HG03175 (cell line): ENCODE measurements around the gene CYP2C18.
"Not testable (repeated sequence)": the region's sequence is repeated elsewhere in the genome, so short reads cannot be mapped to it uniquely, and the experiment has no call there.

Experiments used
- ATAC-seq: cut with Tn5 transposase; IDR thresholded peaks from one replicate; pipeline ENCODE4 v1.9.1; 2021; ENCODE audit warnings: mild to moderate bottlenecking, moderate library complexity; ENCODE audit not compliant: unreplicated experiment

CYP2C18 gene

GRCh38 chr10:94738588-94738987, 55.1 kb downstream of the CYP2C18 start:
- no peak for ATAC-seq

GRCh38 chr10:94747137-94747536, 63.6 kb downstream of the CYP2C18 start:
- no peak for ATAC-seq

GRCh38 chr10:94747838-94748237, 64.3 kb downstream of the CYP2C18 start:
- ATAC-seq, result no peak

GRCh38 chr10:94757916-94758315, 74.4 kb downstream of the CYP2C18 start:
- no peak for ATAC-seq

- no peak for ATAC-seq
Measured at GRCh38 chr10:94760586-94761178, 77.2 kb downstream of the CYP2C18 start.

GRCh38 chr10:94762393-94762792, 78.9 kb downstream of the CYP2C18 start, which contains the start of gene CYP2C19:
Gene CYP2C19 (plus strand): TSS chr10:94762681. CDS start chr10:94762706, 25 bp downstream.
- no peak for ATAC-seq

- ATAC-seq, result not testable (repeated sequence)
Measured at GRCh38 chr10:94775425-94775824, 91.9 kb downstream of the CYP2C18 start.

- ATAC-seq, result no peak
Measured at GRCh38 chr10:94777886-94778458, 94.4 kb downstream of the CYP2C18 start.

- ATAC-seq, result no peak
Measured at GRCh38 chr10:94780844-94781243, 97.3 kb downstream of the CYP2C18 start.

GRCh38 chr10:94784256-94784655, 100.7 kb downstream of the CYP2C18 start:
- ATAC-seq, result no peak

- no peak for ATAC-seq
Measured at GRCh38 chr10:94785211-94785610, 101.7 kb downstream of the CYP2C18 start.
